ENCODE results near the gene KCNQ1.

Gene KCNQ1

GRCh38 chr11:2783536-2784082, 338.8 kb downstream of the KCNQ1 start:
- DNase-seq (ENCODE audit: low read depth), result no peak

- no peak for DNase-seq (ENCODE audit: low read depth)
These were observed 343.0 kb downstream of the KCNQ1 start for GRCh38 chr11:2787816-2788167.

GRCh38 chr11:2788168-2789071, 343.6 kb downstream of the KCNQ1 start:
- DNase-seq (ENCODE audit: low read depth), result no peak

GRCh38 chr11:2789331-2789730, 344.5 kb downstream of the KCNQ1 start:
- DNase-seq (ENCODE audit: low read depth), result no peak

GRCh38 chr11:2789791-2790567, 345.2 kb downstream of the KCNQ1 start:
- DNase-seq (ENCODE audit: low read depth), result no peak

- DNase-seq (ENCODE audit: low read depth), result no peak
These were observed 345.7 kb downstream of the KCNQ1 start for GRCh38 chr11:2790568-2790921.

- no peak for DNase-seq (ENCODE audit: low read depth)
These were observed 346.3 kb downstream of the KCNQ1 start for GRCh38 chr11:2791139-2791520.

- DNase-seq (ENCODE audit: low read depth), result no peak
These were observed 346.9 kb downstream of the KCNQ1 start for GRCh38 chr11:2791521-2792380.

- no peak for DNase-seq (ENCODE audit: low read depth)
These were observed 347.8 kb downstream of the KCNQ1 start for GRCh38 chr11:2792381-2793250.

- no peak for DNase-seq (ENCODE audit: low read depth)
These were observed 348.9 kb downstream of the KCNQ1 start for GRCh38 chr11:2793701-2794045.

- DNase-seq (ENCODE audit: low read depth), result no peak
These were observed 349.5 kb downstream of the KCNQ1 start for GRCh38 chr11:2794046-2794967.

GRCh38 chr11:2794968-2795322, 350.1 kb downstream of the KCNQ1 start:
- no peak for DNase-seq (ENCODE audit: low read depth)

GRCh38 chr11:2795491-2795991, 350.7 kb downstream of the KCNQ1 start:
- no peak for DNase-seq (ENCODE audit: low read depth)

- DNase-seq (ENCODE audit: low read depth), result no peak
These were observed 351.3 kb downstream of the KCNQ1 start for GRCh38 chr11:2796091-2796490.

GRCh38 chr11:2796508-2797113, 351.8 kb downstream of the KCNQ1 start:
- no peak for DNase-seq (ENCODE audit: low read depth)

GRCh38 chr11:2797121-2797711, 352.4 kb downstream of the KCNQ1 start:
- no peak for DNase-seq (ENCODE audit: low read depth)

- DNase-seq (ENCODE audit: low read depth), result no peak
These were observed 353.0 kb downstream of the KCNQ1 start for GRCh38 chr11:2797741-2798361.

GRCh38 chr11:2798951-2799761, 354.3 kb downstream of the KCNQ1 start:
- DNase-seq (ENCODE audit: low read depth), result no peak
